ENCODE data around the gene MEIS2.
A peak's percentile ranks its signal among the peaks of the same experiment; 100 is the strongest.

Gene MEIS2

DNA sequence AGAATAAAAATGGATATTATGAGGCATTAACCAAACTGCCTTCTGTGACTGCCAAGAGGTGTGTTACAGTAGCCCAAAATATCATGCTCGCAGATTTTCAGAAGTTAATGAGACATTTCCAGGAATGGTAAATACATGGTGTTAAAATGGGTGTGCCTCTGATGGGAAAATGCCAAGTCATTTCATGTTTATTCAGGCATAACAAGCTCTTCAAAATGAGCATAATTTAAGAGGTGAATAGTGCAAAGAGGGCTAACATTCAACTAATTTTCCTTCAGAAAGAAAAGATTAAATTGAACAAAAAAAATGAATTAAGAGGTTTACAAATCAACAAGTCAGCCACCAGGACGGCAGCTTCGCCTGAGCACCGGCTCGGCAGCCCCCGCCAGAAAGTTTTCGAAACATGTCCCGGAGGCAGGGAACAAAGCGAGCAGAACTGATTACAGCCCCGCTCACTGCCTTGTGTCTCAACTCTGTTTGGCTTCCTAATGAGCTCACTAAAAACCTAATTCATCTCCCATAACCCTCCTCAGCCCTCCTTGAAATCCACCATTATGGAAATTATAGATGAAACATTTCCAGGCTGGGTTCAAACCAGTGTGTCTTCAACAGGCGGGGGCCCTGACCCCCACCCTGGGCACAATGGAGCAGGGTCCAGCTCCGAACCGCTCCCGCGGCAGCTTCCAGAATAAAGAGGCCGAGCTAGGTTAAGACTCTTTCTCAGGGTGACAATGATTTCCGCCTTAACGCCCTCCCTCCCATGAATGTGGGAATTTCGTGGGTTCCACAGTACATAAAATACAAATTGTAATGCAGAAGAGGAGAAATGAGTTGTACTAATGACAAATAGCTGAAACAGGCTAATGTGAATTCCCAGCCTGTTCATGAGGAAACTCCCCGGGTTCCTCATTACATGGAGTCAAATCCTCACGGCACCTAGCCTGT, 43.9 kb downstream of the MEIS2 start:
- Histone ChIP-seq H3K36me3 (ENCODE audit: control insufficient read depth, insufficient read depth, low read length) (no peaks in the 10 kb centered on the region), H3K4me1 (ENCODE audit: control insufficient read depth, insufficient read depth, low read length) (peaks cover 17% of the 10 kb centered on the region), H3K27me3 (ENCODE audit: control insufficient read depth, insufficient read depth, low read length) (no peaks in the 10 kb centered on the region), H3K4me3 (ENCODE audit: low read length) (no peak overlapping the region), H3K9ac (ENCODE audit: low read length) (no peak overlapping the region), H3K27ac (ENCODE audit: low read depth, low read length) (no peak overlapping the region)

DNA sequence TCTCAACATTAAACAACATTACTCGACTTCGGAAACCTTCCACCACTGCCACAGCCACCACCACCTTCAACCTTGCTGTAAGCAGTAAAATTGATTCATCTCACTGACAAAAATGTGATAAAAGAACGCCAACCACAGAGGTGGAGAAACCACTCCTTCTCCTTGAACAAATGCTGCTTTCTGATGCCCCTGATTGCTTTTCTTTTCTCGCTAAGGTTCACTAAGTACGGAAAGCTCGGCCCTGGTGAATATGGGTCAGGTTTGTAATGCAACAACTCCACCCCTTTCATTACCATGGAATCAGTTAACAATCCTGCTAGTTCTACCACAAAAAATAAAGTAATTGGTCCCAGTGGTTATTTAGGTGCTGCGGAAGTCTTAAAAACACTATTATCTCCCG, 44.9 kb downstream of the MEIS2 start:
- Histone ChIP-seq H3K4me3 (ENCODE audit: low read length) (no peak overlapping the region), H3K9ac (ENCODE audit: low read length) (no peak overlapping the region), H3K36me3 (ENCODE audit: control insufficient read depth, insufficient read depth, low read length) (no peaks in the 10 kb centered on the region), H3K27ac (ENCODE audit: low read depth, low read length) (no peak overlapping the region), H3K4me1 (ENCODE audit: control insufficient read depth, insufficient read depth, low read length) (peaks cover 19% of the 10 kb centered on the region), H3K27me3 (ENCODE audit: control insufficient read depth, insufficient read depth, low read length) (no peaks in the 10 kb centered on the region)

DNA sequence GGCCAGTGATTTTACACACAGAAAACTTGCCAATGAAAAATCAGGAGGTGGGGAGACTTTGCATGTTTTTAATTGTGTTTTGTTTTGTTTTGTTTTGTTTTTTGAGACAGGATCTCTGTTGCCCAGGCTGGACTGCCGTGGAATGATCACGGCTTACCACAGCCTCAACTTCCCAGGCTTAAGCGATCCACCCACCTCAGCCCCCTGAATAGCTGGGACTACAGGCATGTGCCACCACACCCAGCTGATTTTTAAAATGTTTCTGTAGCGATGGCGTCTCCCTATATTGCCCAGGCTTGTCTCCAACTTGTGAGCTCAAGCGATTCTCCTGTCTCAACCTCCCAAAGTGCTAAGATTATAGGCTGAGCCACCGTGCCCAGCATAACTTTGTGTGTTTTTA, 46.0 kb downstream of the MEIS2 start:
- peaks cover 19% of the 10 kb centered on the region for H3K4me1 ChIP-seq (ENCODE audit: control insufficient read depth, insufficient read depth, low read length)
- no peaks in the 10 kb centered on the region for H3K27me3 ChIP-seq (ENCODE audit: control insufficient read depth, insufficient read depth, low read length)
- H3K9ac ChIP-seq (ENCODE audit: low read length): no peak overlapping the region
- no peak overlapping the region for H3K4me3 ChIP-seq (ENCODE audit: low read length)
- no peaks in the 10 kb centered on the region for H3K36me3 ChIP-seq (ENCODE audit: control insufficient read depth, insufficient read depth, low read length)
- H3K27ac ChIP-seq (ENCODE audit: low read depth, low read length): no peak overlapping the region

DNA sequence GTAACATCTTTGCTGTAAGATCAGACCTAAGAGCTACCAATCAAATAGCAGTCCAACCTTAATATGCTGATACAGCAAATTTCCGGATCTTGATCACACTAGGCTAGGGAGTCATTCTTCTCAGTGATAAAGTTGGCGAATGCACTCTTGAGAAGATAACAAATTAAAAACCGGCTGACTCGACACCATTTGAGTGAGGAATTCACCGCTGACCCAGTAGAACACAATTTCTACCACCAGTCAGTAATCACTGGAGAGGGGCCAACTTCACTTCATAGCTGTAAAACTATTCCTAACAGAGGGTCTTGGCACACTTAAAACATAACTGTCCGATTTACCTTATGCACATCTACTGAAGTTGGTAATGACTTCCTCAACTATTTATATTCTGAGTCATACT, 47.2 kb downstream of the MEIS2 start:
- Histone ChIP-seq H3K36me3 (ENCODE audit: control insufficient read depth, insufficient read depth, low read length) (no peaks in the 10 kb centered on the region), H3K9ac (ENCODE audit: low read length) (no peak overlapping the region), H3K27ac (ENCODE audit: low read depth, low read length) (no peak overlapping the region), H3K4me3 (ENCODE audit: low read length) (no peak overlapping the region), H3K27me3 (ENCODE audit: control insufficient read depth, insufficient read depth, low read length) (no peaks in the 10 kb centered on the region), H3K4me1 (ENCODE audit: control insufficient read depth, insufficient read depth, low read length) (peaks cover 13% of the 10 kb centered on the region)

DNA sequence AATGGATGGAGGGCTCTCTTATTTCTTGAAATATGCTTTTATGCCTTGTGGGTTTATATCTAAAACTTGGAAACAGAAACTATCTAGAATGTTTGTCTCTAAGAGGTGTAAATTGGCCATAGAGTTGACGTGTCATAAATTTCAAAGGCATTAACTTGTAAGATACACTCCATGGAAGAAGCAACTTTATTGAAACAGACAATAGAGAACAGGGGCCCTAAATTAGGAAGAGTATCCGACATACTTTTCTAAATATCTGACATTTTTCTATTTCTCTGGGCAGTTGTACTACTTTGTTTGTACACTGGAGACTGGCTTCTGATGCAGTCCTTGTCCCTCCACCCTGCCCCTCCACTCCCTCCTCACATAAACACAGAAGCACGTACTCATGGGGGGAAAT, 50.0 kb downstream of the MEIS2 start:
- no peak overlapping the region for H3K27ac ChIP-seq (ENCODE audit: low read depth, low read length)
- no peaks in the 10 kb centered on the region for H3K36me3 ChIP-seq (ENCODE audit: control insufficient read depth, insufficient read depth, low read length)
- no peak overlapping the region for H3K4me3 ChIP-seq (ENCODE audit: low read length)
- H3K27me3 ChIP-seq (ENCODE audit: control insufficient read depth, insufficient read depth, low read length): no peaks in the 10 kb centered on the region
- H3K9ac ChIP-seq (ENCODE audit: low read length): no peak overlapping the region
- H3K4me1 ChIP-seq (ENCODE audit: control insufficient read depth, insufficient read depth, low read length): peaks cover 12% of the 10 kb centered on the region

DNA sequence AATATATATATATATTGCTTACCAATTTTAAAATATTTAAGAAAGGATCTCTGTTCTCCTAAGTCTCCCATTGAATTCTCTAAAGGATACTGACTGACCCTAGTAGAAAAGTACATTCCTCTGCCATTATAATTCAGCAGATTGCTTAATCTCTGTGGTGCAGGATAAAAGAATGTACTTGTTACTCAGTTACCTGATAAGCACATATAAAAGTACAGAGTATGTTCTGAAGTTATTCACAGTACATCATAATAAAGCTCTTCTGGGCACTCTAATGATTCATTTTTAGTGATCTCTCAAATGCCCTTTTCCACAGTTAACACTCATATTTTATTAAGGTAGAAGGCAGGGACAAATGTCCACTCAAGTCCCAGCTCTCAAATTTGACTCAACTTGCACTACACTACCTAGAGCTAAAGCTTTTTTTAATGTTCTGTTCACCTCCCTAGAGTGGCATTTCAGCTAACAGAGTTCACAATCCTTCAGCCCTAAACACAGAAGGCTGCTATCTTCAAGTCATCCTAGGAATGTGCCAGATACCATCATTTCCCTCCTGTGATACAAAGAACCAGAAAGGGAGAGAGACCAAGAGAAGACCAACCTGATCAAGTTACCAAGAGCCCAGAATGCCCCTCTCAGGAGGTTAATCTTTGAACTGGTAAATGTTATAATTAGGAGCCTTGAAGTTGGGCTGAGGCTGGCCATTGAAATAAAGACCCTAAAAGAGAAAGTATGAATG, 53.3 kb downstream of the MEIS2 start:
- H3K36me3 ChIP-seq (ENCODE audit: control insufficient read depth, insufficient read depth, low read length): peaks cover 3% of the 10 kb centered on the region
- peak overlapping the region; percentile 30 for H3K27ac ChIP-seq (ENCODE audit: low read depth, low read length)
- H3K27me3 ChIP-seq (ENCODE audit: control insufficient read depth, insufficient read depth, low read length): no peaks in the 10 kb centered on the region
- no peak overlapping the region for H3K9ac ChIP-seq (ENCODE audit: low read length)
- peaks cover 12% of the 10 kb centered on the region for H3K4me1 ChIP-seq (ENCODE audit: control insufficient read depth, insufficient read depth, low read length)
- H3K4me3 ChIP-seq (ENCODE audit: low read length): no peak overlapping the region

DNA sequence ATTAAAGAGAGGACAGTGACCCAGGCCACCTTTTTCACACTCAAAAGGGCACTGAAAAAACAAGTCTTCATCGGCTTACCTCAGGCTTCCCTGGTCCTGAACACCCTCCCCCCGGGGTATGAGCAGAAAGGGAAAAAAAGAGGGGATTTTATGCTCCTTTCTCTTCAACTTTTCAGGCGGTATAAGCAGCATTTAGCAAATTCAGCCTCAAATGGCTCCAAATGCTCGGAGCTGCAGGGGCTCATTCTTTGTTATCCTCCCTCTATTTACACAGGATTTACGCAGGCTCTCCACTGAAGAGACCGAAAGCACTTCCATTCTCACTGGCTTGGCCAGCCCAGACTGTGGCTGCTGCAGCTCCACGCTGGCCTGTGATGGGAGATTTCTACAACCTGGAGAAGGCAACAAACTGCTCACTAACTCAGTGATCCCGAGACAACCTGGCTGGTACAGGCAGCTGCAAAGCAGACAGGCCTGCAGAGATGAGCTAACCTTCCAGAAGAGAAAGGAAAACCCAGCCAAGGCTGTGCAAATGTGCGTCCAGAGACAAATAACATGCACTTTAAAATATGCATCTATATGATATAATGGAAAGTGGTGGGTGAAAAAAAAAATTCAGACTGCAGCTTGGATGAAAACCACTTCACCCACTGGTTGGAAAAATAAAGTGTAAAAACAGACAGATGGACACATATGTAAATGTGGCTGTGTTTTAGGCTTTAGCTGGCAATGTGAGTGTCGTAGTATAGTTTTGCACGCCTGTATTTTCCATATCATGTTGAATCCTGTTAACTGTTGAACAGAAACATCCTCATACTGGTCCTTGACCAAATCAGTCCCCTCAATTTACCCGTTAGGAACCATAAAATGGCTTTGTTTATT, 54.2 kb downstream of the MEIS2 start:
- Histone ChIP-seq H3K36me3 (ENCODE audit: control insufficient read depth, insufficient read depth, low read length) (peaks cover 3% of the 10 kb centered on the region), H3K4me1 (ENCODE audit: control insufficient read depth, insufficient read depth, low read length) (peaks cover 12% of the 10 kb centered on the region), H3K9ac (ENCODE audit: low read length) (no peak overlapping the region), H3K27ac (ENCODE audit: low read depth, low read length) (no peak overlapping the region), H3K27me3 (ENCODE audit: control insufficient read depth, insufficient read depth, low read length) (no peaks in the 10 kb centered on the region), H3K4me3 (ENCODE audit: low read length) (no peak overlapping the region)

DNA sequence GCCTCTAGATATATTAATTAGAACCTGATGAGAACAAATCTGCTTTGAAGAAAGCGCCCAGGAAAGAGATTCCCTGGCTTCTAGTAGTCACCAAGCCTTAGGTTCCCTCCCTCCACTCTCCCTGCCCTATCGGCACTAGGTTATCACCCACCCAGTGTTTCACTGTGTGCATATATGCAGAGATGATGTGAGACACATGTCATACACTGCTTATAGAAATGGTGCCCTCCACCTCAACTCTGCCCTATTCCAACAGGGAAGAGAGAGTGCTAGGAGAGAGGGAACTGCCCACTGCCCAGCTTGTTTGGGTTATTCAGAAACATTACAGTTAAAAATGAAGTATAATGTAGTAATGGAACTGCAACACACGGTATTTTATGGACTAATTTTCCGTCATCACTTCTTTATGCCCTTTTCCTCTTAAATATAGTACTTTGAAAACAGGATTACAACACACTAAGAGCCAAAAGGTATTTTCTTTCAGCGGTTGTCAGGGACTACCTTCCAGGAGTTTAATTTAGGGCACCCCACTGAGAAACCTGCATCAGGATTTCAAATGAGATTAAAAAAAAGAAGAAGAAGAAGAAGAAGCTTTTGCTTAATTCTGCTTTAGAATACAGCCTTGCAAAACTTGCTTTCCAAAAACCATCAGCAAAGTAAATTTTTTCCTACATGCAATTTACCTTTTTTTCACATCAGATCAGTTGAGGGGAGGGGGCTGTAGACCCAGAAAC, 55.3 kb downstream of the MEIS2 start:
- H3K36me3 ChIP-seq (ENCODE audit: control insufficient read depth, insufficient read depth, low read length): peaks cover 3% of the 10 kb centered on the region
- no peaks in the 10 kb centered on the region for H3K27me3 ChIP-seq (ENCODE audit: control insufficient read depth, insufficient read depth, low read length)
- no peak overlapping the region for H3K4me3 ChIP-seq (ENCODE audit: low read length)
- peaks cover 11% of the 10 kb centered on the region for H3K4me1 ChIP-seq (ENCODE audit: control insufficient read depth, insufficient read depth, low read length)
- no peak overlapping the region for H3K9ac ChIP-seq (ENCODE audit: low read length)
- no peak overlapping the region for H3K27ac ChIP-seq (ENCODE audit: low read depth, low read length)

DNA sequence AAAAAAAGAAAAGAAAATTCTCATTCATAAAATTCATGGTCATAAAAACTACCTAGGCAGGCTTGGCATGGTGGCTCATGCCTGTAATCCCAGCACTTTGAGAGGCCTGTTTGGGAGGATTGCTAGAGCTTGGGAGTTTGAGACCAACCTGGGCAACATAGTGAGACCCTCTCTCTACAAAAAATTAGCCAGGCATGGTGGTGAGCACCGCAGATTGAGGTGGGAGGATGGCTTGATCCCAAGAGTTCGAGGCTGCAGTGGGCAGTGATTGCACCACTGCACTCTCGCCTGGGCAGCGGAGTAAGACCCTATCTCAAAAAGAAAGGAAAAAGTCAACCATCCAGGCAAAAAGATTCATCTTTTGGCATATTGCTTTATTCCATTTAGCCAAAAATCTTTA, 58.5 kb downstream of the MEIS2 start:
- Histone ChIP-seq H3K36me3 (ENCODE audit: control insufficient read depth, insufficient read depth, low read length) (peaks cover 3% of the 10 kb centered on the region), H3K4me1 (ENCODE audit: control insufficient read depth, insufficient read depth, low read length) (peaks cover 24% of the 10 kb centered on the region), H3K27ac (ENCODE audit: low read depth, low read length) (no peak overlapping the region), H3K4me3 (ENCODE audit: low read length) (no peak overlapping the region), H3K9ac (ENCODE audit: low read length) (no peak overlapping the region), H3K27me3 (ENCODE audit: control insufficient read depth, insufficient read depth, low read length) (no peaks in the 10 kb centered on the region)

DNA sequence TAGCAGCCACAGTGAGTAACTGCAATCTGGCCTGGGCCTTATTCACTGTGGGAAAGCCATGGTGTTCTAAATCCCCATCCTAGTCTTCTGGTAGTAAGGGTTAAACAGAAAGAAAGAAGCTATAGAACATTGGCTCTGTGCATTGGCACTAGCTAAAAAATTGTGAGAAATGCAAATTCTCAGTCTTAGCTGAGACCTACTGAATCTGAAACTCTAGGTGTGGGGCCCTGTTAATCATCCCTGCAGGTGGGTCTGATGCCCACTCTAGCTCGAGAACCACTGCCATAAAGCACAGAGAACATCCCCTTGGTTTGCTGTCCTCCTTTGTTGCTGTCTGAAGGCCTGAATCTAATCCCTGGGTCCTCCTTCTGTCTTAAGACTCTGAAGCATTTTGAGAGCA, 59.3 kb downstream of the MEIS2 start:
- no peaks in the 10 kb centered on the region for H3K27me3 ChIP-seq (ENCODE audit: control insufficient read depth, insufficient read depth, low read length)
- no peak overlapping the region for H3K27ac ChIP-seq (ENCODE audit: low read depth, low read length)
- no peak overlapping the region for H3K4me3 ChIP-seq (ENCODE audit: low read length)
- H3K9ac ChIP-seq (ENCODE audit: low read length): no peak overlapping the region
- peaks cover 19% of the 10 kb centered on the region for H3K4me1 ChIP-seq (ENCODE audit: control insufficient read depth, insufficient read depth, low read length)
- peaks cover 5% of the 10 kb centered on the region for H3K36me3 ChIP-seq (ENCODE audit: control insufficient read depth, insufficient read depth, low read length)

DNA sequence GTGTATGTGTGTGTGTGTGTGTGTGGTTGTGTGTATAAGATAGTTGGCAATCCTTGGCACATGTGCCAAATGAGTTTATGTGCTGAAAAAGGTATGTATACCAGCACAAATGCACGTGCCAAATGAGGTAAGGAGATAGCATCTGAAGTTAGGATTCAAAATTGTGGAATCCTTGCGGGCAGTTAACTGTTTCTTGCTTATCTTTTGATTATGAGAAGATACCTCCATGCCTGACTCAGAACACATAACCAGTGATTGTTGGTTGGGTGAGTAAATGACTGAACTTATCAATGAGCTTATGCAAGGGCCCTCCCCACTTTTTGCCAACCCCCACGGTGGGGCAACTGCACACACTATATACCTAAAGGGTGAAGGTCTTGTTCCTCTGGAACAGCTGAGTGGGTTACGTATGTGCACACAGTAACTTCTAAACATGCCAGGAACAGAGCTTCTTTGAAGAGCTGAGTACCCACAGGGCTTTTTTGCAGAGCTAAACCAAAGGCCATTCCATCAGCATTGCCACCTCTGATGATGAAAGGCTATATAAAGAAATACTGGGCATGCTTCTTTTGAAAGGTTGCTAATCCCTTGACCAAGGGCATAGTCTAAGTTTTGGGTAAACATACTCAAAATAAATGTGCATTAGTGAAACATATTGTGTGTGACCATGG, 60.1 kb downstream of the MEIS2 start:
- Histone ChIP-seq H3K4me1 (ENCODE audit: control insufficient read depth, insufficient read depth, low read length) (peaks cover 20% of the 10 kb centered on the region), H3K4me3 (ENCODE audit: low read length) (no peak overlapping the region), H3K27ac (ENCODE audit: low read depth, low read length) (no peak overlapping the region), H3K9ac (ENCODE audit: low read length) (no peak overlapping the region), H3K36me3 (ENCODE audit: control insufficient read depth, insufficient read depth, low read length) (peaks cover 5% of the 10 kb centered on the region), H3K27me3 (ENCODE audit: control insufficient read depth, insufficient read depth, low read length) (no peaks in the 10 kb centered on the region)
